Fibroblast of skin of left quadriceps (primary cell): ENCODE results near the gene PPP2R2D.

Source experiments
- DNase-seq, 2 experiments: peaks; one replicate each; pipeline ENCODE4 v3.0.0-alpha.2; 2013; ENCODE audit warnings: low read depth in 2 of 2

The PPP2R2D gene

GRCh38 chr10:131928248-131929095, 27.7 kb downstream of the PPP2R2D start:
- no peak for DNase-seq

- DNase-seq: no peak
Observed at GRCh38 chr10:131929122-131929845, 28.5 kb downstream of the PPP2R2D start.

GRCh38 chr10:131930150-131930549, 29.3 kb downstream of the PPP2R2D start:
- DNase-seq: no peak

DNA sequence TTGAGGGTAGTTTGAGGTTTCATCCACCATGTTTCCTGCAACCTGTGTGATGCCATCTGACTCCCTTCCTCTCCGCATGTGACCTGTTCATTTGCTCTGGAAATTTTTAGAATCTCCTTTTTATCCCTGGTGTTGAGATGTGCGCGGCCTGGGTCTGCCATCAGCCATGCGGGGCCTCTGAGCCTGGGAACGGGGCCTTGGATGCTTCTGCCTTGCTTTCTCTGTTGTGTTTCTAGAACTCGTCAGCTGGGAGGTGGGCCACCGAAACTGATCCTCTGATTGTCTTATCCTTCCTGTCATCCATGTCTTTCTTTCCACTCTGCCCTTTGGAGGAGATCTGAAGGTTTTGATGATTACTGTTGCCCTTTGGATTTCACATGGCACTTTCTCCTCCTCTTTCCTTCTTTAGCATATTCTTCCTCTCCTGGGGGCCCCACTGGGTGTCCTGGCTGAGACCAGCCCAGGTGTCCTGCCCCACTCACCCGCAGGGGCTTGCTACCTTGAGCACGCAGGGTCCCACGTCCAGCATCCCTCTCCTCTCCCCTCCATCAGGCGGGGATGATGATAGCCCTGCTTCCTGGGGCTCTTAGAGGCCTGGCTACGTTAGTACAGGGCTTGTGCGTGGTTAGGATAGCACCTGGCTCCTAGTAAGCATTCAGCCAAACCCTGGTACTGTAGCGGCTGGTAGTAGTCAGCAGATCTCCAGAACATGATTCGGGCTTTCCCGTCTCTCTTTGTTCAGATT, 29.9 kb downstream of the PPP2R2D start:
- no peak for DNase-seq

GRCh38 chr10:131931981-131932380, 31.2 kb downstream of the PPP2R2D start:
- DNase-seq: no peak

- DNase-seq: no peak
Observed at GRCh38 chr10:131933016-131933695, 32.3 kb downstream of the PPP2R2D start.

- DNase-seq: no peak
Observed at GRCh38 chr10:131933696-131934086, 32.9 kb downstream of the PPP2R2D start.

DNA sequence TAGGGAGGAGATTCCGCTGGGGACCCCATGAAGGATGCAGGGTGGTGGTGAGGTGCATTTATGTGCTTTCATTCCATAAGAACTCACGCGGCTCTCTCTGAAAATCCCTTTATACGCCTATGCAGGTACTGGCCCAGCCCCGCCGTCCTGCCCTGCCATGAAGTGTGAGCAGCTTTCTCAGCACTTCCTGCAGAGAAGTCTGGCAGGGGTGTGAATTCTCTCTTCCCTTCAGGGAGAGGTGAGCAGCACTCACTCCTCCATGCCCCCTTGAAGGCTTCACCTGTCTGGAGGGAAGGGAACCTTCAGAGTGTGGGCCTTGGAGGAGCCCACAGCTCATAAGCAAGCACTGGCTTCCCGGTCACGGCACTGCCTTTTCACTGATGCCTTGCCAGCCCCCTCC, 34.0 kb downstream of the PPP2R2D start:
- DNase-seq: no peak

- no peak for DNase-seq
Observed at GRCh38 chr10:131935260-131935659, 34.5 kb downstream of the PPP2R2D start.

GRCh38 chr10:131936294-131936693, 35.5 kb downstream of the PPP2R2D start:
- DNase-seq: no peak

- no peak for DNase-seq
Observed at GRCh38 chr10:131936736-131937135, 35.9 kb downstream of the PPP2R2D start.

DNA sequence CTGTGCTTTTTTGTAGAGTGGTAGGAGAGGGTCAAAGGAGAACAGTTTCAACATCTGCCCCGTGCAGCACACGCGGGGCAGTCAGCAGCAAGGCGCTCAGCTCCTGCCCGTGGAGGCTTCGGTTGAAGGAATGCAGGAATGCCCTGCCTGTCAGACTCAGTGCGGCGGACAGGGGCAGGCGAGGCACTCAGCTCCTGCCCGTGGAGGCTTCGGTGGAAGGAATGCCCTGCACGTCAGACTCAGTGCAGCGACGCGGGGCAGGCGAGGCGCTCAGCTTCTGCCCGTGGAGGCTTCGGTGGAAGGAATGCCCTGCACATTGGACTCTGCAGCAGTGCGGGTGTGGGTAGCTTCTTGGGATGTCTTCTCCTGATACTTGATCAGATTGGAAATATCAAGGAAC, 37.0 kb downstream of the PPP2R2D start:
- DNase-seq: no peak

- DNase-seq: no peak
Observed at GRCh38 chr10:131938681-131939080, 37.9 kb downstream of the PPP2R2D start.

DNA sequence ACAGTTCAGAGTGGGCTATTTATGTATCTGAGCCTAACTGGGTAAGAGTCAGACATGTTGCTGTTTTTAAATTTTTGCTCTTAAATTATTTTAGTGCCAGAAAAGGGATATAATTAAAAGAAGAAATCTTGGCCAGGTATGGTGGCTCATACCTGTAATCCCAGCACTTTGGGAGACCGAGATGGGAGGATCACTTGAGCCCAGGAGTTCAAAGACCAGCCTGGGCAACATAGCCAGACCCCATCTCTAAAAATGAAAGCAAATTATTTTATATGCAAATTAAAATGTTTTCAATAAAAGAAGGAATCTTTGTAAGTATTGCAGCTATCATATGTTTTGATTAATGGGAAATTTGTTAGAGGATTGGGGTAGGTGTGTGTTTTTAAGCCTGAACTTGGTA, 41.6 kb downstream of the PPP2R2D start:
- DNase-seq: no peak

GRCh38 chr10:131943021-131943814, 42.4 kb downstream of the PPP2R2D start:
- DNase-seq: no peak

- no peak for DNase-seq
Observed at GRCh38 chr10:131944412-131944811, 43.6 kb downstream of the PPP2R2D start.

DNA sequence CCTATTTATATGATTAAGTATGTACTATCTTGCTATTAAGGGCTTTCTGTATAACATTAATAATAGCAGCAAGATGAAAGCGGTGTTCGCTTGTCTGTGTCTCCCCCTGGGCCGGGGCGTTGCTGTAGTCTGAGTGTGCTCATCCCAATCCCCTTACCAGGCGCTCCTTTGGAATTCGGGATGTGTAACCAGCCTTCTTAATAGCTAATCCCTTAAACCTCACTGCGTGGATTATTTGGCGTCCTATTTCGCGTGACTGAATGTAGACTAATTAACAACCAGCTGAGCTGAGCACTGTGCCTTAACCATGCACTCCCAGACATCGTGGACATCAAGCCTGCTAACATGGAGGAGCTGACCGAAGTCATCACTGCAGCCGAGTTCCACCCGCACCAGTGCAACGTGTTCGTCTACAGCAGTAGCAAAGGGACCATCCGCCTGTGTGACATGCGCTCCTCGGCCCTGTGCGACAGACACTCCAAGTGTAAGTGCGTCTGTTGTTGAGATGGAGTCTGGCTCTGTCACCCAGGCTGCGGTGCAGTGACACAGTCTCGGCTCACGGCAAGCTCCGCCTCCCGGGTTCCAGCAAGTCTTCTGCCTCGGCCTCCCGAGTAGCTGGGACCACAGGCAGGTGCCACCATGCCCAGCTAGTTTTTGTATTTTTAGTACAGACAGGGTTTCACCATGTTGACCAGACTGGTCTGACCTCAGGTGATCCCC, 44.3 kb downstream of the PPP2R2D start:
- DNase-seq: no peak

DNA sequence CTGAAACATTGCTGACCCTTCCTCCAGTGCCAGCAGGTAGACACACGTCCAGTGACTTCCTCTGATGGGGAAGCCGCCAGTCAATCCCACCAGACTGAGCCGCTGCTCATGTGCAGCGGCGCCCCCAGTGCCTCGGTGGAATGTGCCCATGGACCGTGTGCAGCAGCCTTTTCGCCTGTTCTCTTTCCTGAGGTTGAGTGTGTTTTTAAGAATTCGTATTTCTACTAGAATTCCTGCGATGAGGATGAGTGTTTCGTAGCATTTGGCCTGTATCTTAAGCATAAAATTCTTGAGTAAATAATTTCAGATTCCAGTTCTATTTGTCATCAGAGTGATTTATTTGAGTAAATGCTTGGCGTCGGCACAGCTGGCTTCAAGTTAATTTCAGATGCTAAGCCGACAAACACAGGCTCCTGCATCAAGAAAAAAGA, 45.5 kb downstream of the PPP2R2D start:
- DNase-seq: peak; percentile 64 to 65

- no peak for DNase-seq
Observed at GRCh38 chr10:131946880-131947279, 46.1 kb downstream of the PPP2R2D start.

DNA sequence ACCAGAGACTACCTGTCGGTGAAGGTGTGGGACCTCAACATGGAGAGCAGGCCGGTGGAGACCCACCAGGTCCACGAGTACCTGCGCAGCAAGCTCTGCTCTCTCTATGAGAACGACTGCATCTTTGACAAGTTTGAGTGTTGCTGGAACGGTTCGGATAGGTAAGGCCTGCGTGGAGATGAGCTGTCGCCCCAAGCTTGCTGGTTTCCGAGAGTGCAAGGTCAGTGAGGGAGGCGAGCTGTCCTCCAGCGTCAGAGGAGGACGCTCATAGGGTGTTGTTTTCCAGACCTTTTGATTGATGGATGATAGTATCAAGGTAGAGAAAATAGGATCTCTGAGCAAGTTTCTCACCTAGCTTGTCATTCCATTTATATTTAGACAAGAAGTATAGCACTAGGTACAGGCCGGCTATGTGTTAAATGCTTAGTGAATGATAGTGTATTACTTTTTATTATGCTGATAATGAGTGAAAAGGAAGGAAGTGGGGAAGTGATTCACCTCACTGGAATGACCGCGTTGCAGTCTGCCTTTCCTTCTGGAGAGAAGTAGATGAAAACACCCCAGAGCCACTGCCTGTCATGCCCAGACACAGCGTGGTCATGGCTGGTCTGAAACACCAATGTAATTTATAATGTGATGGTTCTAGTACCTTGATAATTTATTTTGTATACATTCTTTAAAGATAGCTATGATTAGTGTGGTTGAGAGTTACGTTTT, 47.0 kb downstream of the PPP2R2D start:
- peak; percentile 40 to 45 for DNase-seq
